ENCODE data around the gene WNT11. TPM values are rescaled to one million over a fixed set of nuclear protein-coding genes. Genes with fewer than 3 reads are reported as not detected.

The WNT11 gene
- total RNA-seq, 2 donors from 2014 or later: 0.53 to 0.62 TPM

DNA sequence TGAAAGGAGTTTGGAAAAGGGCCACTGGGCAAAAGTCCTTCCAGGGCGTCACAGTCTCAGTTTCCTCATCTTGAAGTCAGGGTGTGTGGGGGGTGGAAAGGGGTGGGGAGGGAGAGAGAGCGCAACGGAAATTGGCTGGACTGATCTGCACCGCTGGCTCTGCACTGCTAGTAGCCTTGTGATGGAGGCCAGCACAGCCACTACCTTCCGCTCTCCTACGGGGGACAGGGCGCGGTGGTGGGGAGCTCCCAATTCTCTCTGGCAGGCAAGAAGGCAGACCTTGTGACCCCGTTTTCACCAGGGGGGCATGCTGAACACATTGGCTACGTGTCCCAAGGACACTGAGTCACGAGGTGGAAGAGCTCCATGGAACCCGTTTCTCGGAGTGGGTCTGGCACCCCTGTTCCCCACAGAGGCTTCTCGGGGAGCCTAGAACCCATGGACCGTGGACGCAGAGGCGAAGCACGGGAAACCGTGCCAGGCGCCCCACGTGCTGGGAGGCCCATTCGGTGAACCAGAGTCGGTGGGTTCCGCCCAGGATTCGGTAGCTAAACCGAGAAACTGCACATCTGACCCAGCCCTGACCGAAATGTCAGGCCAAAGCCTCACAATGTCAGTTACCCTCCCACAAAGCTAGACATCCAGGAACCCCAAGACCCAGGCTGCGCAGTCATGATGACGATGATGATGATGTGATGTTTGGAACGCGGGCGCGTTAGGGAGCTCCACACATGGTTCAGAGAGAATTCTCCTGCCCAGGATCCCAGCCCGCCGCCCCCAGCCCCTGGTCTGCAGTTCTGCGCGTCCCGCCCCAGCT lies 28.3 kb upstream of the WNT11 start:
- H3K9me3 ChIP-seq (ENCODE audit: control insufficient read depth, low read length): no peaks in the 10 kb centered on the region
- peak overlapping the region; percentile 39 for H3K27ac ChIP-seq (ENCODE audit: low read depth, low read length)
- no peaks in the 10 kb centered on the region for H3K27me3 ChIP-seq (ENCODE audit: control insufficient read depth, insufficient read depth, low read length, poor library complexity, severe bottlenecking)
- peak overlapping the region; percentile 94 for H3K4me3 ChIP-seq (ENCODE audit: low read length)
- TF ChIP-seq, protein P1, sequence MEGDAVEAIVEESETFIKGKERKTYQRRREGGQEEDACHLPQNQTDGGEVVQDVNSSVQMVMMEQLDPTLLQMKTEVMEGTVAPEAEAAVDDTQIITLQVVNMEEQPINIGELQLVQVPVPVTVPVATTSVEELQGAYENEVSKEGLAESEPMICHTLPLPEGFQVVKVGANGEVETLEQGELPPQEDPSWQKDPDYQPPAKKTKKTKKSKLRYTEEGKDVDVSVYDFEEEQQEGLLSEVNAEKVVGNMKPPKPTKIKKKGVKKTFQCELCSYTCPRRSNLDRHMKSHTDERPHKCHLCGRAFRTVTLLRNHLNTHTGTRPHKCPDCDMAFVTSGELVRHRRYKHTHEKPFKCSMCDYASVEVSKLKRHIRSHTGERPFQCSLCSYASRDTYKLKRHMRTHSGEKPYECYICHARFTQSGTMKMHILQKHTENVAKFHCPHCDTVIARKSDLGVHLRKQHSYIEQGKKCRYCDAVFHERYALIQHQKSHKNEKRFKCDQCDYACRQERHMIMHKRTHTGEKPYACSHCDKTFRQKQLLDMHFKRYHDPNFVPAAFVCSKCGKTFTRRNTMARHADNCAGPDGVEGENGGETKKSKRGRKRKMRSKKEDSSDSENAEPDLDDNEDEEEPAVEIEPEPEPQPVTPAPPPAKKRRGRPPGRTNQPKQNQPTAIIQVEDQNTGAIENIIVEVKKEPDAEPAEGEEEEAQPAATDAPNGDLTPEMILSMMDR (conservative IDR thresholded peaks at IDR 0.05): peak; percentile 54
- WGBS, 2 experiments (ENCODE audit: insufficient coverage in 1 of 2, insufficient read length in 1 of 2): 25 to 35% methylated on average over 32 to 38 of the region's 38 CpGs
- no peaks in the 10 kb centered on the region for H3K36me3 Mint-ChIP-seq (ENCODE audit: low read depth)
- peaks cover 28% of the 10 kb centered on the region for H3K27me3 Mint-ChIP-seq (ENCODE audit: insufficient read depth)
- H3K4me1 Mint-ChIP-seq: peaks cover 2% of the 10 kb centered on the region
- no peaks in the 10 kb centered on the region for H3K9me3 Mint-ChIP-seq
- H3K4me1 ChIP-seq (ENCODE audit: control insufficient read depth, insufficient read depth, low read length): no peaks in the 10 kb centered on the region
- no peaks in the 10 kb centered on the region for H3K36me3 ChIP-seq (ENCODE audit: control insufficient read depth, insufficient read depth, low read length)
- H3K9ac ChIP-seq (ENCODE audit: extremely low read depth, low read length, poor library complexity, severe bottlenecking): peak overlapping the region; percentile 45
- H3K4me3 Mint-ChIP-seq: peak overlapping the region; percentile 100
- peak; percentile 74 for DNase-seq
- H3K27ac Mint-ChIP-seq: peak overlapping the region; percentile 80

DNA sequence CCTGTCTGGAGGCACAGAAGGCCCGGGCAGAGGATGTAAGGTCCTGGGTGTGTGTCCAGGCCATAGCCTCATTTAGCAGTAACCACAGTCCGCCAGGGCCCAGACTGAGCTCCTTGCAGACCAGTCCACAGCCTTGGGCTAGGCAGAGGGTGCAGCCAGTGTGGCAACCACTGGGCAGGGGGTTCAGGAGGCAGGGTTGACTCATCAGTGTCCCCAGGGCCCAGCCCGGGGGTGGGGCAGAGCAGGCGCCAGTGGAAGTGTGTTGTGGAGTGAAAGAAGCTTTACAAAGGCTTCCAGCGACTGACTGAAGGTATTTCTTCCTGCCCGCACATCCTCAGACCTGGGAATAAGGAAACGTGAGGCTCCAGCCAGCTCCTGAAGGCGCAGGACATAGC lies 27.7 kb upstream of the WNT11 start:
- no peak overlapping the region for H3K9ac ChIP-seq (ENCODE audit: extremely low read depth, low read length, poor library complexity, severe bottlenecking)
- H3K27ac Mint-ChIP-seq: no peak overlapping the region
- H3K4me1 Mint-ChIP-seq: peaks cover 2% of the 10 kb centered on the region
- TF ChIP-seq, protein P1 (conservative IDR thresholded peaks at IDR 0.05): no peak
- H3K27me3 ChIP-seq (ENCODE audit: control insufficient read depth, insufficient read depth, low read length, poor library complexity, severe bottlenecking): no peaks in the 10 kb centered on the region
- no peaks in the 10 kb centered on the region for H3K9me3 ChIP-seq (ENCODE audit: control insufficient read depth, low read length)
- H3K9me3 Mint-ChIP-seq: no peaks in the 10 kb centered on the region
- no peaks in the 10 kb centered on the region for H3K36me3 ChIP-seq (ENCODE audit: control insufficient read depth, insufficient read depth, low read length)
- WGBS, 2 experiments (ENCODE audit: insufficient coverage in 1 of 2, insufficient read length in 1 of 2): 77 to 84% methylated on average over 5 to 8 of the region's 8 CpGs
- H3K4me1 ChIP-seq (ENCODE audit: control insufficient read depth, insufficient read depth, low read length): no peaks in the 10 kb centered on the region
- H3K4me3 ChIP-seq (ENCODE audit: low read length): no peak overlapping the region
- H3K27ac ChIP-seq (ENCODE audit: low read depth, low read length): no peak overlapping the region
- H3K36me3 Mint-ChIP-seq (ENCODE audit: low read depth): no peaks in the 10 kb centered on the region
- peaks cover 31% of the 10 kb centered on the region for H3K27me3 Mint-ChIP-seq (ENCODE audit: insufficient read depth)
- DNase-seq: no peak
- peak overlapping the region; percentile 100 for H3K4me3 Mint-ChIP-seq

DNA sequence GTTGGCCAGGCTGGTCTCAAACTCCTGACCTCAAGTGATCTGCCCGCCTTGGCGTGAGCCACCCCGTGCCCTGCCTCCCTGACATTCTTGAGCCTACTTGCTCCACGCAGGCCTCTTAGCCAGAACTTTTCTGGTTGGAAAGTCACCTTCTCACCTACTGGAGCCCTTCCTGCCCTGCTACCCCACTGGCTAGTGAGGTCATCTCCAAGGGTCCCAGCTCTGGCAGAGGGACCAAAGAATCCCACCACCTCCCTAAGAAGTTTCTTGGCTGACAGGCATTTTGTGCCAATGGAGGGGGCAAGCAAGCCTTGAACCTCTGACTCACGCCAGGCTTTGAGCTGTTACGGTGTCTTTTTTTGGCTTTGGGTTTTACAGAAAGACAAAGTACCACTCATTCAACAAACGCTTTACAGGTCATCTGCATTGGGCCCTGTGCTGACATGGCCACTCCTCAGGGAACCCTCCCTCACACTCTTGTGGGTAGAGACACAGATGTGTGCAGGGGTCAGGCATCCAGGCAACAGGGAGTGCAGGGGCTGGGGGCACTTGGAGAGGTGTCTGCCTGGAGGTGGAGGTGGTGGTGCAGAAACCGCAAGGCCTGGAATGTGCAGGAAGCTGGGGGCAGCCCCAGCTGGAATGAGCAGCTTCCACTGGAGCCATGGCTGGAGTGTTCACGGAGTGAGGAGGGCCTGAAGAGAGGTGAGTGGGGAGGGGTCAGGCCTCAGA lies 27.1 kb upstream of the WNT11 start:
- Mint-ChIP-seq H3K4me1 (peaks cover 2% of the 10 kb centered on the region), H3K27me3 (ENCODE audit: insufficient read depth) (peaks cover 33% of the 10 kb centered on the region), H3K36me3 (ENCODE audit: low read depth) (no peaks in the 10 kb centered on the region), H3K27ac (no peak overlapping the region), H3K9me3 (no peaks in the 10 kb centered on the region), H3K4me3 (peak overlapping the region; percentile 100)
- H3K27me3 ChIP-seq (ENCODE audit: control insufficient read depth, insufficient read depth, low read length, poor library complexity, severe bottlenecking): no peaks in the 10 kb centered on the region
- H3K36me3 ChIP-seq (ENCODE audit: control insufficient read depth, insufficient read depth, low read length): no peaks in the 10 kb centered on the region
- no peak overlapping the region for H3K9ac ChIP-seq (ENCODE audit: extremely low read depth, low read length, poor library complexity, severe bottlenecking)
- no peaks in the 10 kb centered on the region for H3K9me3 ChIP-seq (ENCODE audit: control insufficient read depth, low read length)
- DNase-seq: no peak
- no peaks in the 10 kb centered on the region for H3K4me1 ChIP-seq (ENCODE audit: control insufficient read depth, insufficient read depth, low read length)
- H3K4me3 ChIP-seq (ENCODE audit: low read length): no peak overlapping the region
- H3K27ac ChIP-seq (ENCODE audit: low read depth, low read length): no peak overlapping the region
- TF ChIP-seq, protein P1 (conservative IDR thresholded peaks at IDR 0.05): no peak
- 91 to 94% methylated on average over 6 to 9 of the region's 9 CpGs for WGBS, 2 experiments (ENCODE audit: insufficient coverage in 1 of 2, insufficient read length in 1 of 2)

Data from endodermal cell (in vitro differentiated cells).